ENCODE data around the gene ZWILCH.

- TF ChIP-seq ETV5 (CRISPR knock-in tag; IDR thresholded peaks at IDR 0.05; ENCODE audit: low read depth) (no peak), ZNF347 (CRISPR knock-in tag; IDR thresholded peaks at IDR 0.05; ENCODE audit: low read depth) (no peak), TRIM24 (IDR thresholded peaks at IDR 0.05) (no peak), EP300 (IDR thresholded peaks at IDR 0.05; ENCODE audit: low read length) (no peak), COPS2 (conservative IDR thresholded peaks at IDR 0.05) (no peak), TCF7L2 (IDR thresholded peaks at IDR 0.05; ENCODE audit: low read depth, low read length) (no peak)
Observed at GRCh38 chr15:66491846-66492245, 13.3 kb upstream of the ZWILCH start.
